HG03095 (cell line): ENCODE data around the gene MICAL1.

Experiments used
- ATAC-seq: cut with Tn5 transposase; IDR thresholded peaks from one replicate; pipeline ENCODE4 v1.9.1; 2021; ENCODE audit warnings: moderate library complexity; ENCODE audit not compliant: unreplicated experiment

The MICAL1 gene

GRCh38 chr6:109456111-109456583, 575 bp upstream of the MICAL1 start:
- peak; percentile 3 for ATAC-seq

- peak; percentile 28 for ATAC-seq
These were observed 806 bp downstream of the MICAL1 start for GRCh38 chr6:109454496-109455436.

GRCh38 chr6:109453594-109454495, 1.7 kb downstream of the MICAL1 start:
- ATAC-seq, result no peak

- no peak for ATAC-seq
These were observed 2.4 kb downstream of the MICAL1 start for GRCh38 chr6:109453156-109453555.

- no peak for ATAC-seq
These were observed 3.4 kb downstream of the MICAL1 start for GRCh38 chr6:109452181-109452580.

- no peak for ATAC-seq
These were observed 4.2 kb downstream of the MICAL1 start for GRCh38 chr6:109451376-109451775.

GRCh38 chr6:109450801-109451200, 4.8 kb downstream of the MICAL1 start:
- ATAC-seq, result no peak

- no peak for ATAC-seq
These were observed 5.5 kb downstream of the MICAL1 start for GRCh38 chr6:109449795-109450673.

- ATAC-seq, result no peak
These were observed 6.3 kb downstream of the MICAL1 start for GRCh38 chr6:109449064-109449794.

- ATAC-seq, result no peak
These were observed 7.0 kb downstream of the MICAL1 start for GRCh38 chr6:109448615-109449014.

GRCh38 chr6:109447878-109448555, 7.6 kb downstream of the MICAL1 start:
- ATAC-seq, result no peak

- no peak for ATAC-seq
These were observed 8.5 kb downstream of the MICAL1 start for GRCh38 chr6:109447087-109447486.

- ATAC-seq, result no peak
These were observed 9.0 kb downstream of the MICAL1 start for GRCh38 chr6:109446541-109446940.

GRCh38 chr6:109446072-109446471, 9.5 kb downstream of the MICAL1 start:
- no peak for ATAC-seq

- no peak for ATAC-seq
These were observed 10.2 kb downstream of the MICAL1 start for GRCh38 chr6:109445382-109445781.

GRCh38 chr6:109443425-109443950, 12.1 kb downstream of the MICAL1 start:
- ATAC-seq, result no peak

GRCh38 chr6:109442393-109442924, 13.1 kb downstream of the MICAL1 start:
- ATAC-seq, result no peak

GRCh38 chr6:109441069-109441816, 14.3 kb downstream of the MICAL1 start:
- no peak for ATAC-seq
